H9 (cell line): ENCODE results near the gene ANKRD11. TPM values are rescaled to one million over a fixed set of nuclear protein-coding genes. Genes with fewer than 3 reads are reported as not detected.

Source experiments
- DNase-seq: peaks from one replicate; pipeline ENCODE4 v3.0.0-alpha.2; 2017
- H2AFZ ChIP-seq: one replicate; pipeline ENCODE4 v1.6.1; 2013; ENCODE audit warnings: mild to moderate bottlenecking, low read length, control low read depth, moderate library complexity
- H2AK5ac ChIP-seq: 2 replicates; pipeline ENCODE4 v1.6.1; 2013; ENCODE audit warnings: low read length, control low read depth, mixed read lengths; ENCODE audit not compliant: insufficient read length
- H2BK120ac ChIP-seq: one replicate; pipeline ENCODE4 v1.6.1; 2013; ENCODE audit warnings: low read depth, mild to moderate bottlenecking, low read length, control low read depth, inconsistent platforms; ENCODE audit not compliant: poor library complexity, severe bottlenecking
- H2BK12ac ChIP-seq: 2 replicates; pipeline ENCODE4 v1.6.1; 2013; ENCODE audit warnings: low read length, control low read depth, mixed read lengths, low read depth; ENCODE audit not compliant: insufficient read length
- H2BK15ac ChIP-seq: 2 replicates; pipeline ENCODE4 v1.6.1; 2013; ENCODE audit warnings: low read depth, low read length, control low read depth
- H2BK20ac ChIP-seq: one replicate; pipeline ENCODE4 v1.6.1; 2013; ENCODE audit warnings: low read depth, mild to moderate bottlenecking, low read length, control low read depth, inconsistent platforms; ENCODE audit not compliant: poor library complexity, severe bottlenecking
- H2BK5ac ChIP-seq: 2 replicates; pipeline ENCODE4 v1.6.1; 2013; ENCODE audit warnings: low read length, control low read depth, mixed read lengths; ENCODE audit not compliant: insufficient read length
- H3K14ac ChIP-seq: 2 replicates; pipeline ENCODE4 v1.6.1; 2013; ENCODE audit warnings: low read length, control low read depth; ENCODE audit not compliant: insufficient read depth
- H3K18ac ChIP-seq: 2 replicates; pipeline ENCODE4 v1.6.1; 2013; ENCODE audit warnings: low read depth, mild to moderate bottlenecking, mixed read lengths, low read length, control low read depth; ENCODE audit not compliant: insufficient read length
- H3K23ac ChIP-seq: 2 replicates; pipeline ENCODE4 v1.6.1; 2013; ENCODE audit warnings: low read length, control low read depth, mixed read lengths, low read depth; ENCODE audit not compliant: insufficient read length
- H3K23me2 ChIP-seq: 2 replicates; pipeline ENCODE4 v1.6.1; 2013; ENCODE audit warnings: low read depth, mild to moderate bottlenecking, mixed read lengths, low read length, control low read depth; ENCODE audit not compliant: insufficient read length, poor library complexity, severe bottlenecking
- H3K27ac ChIP-seq: 2 replicates; pipeline ENCODE4 v1.5.1; 2013; ENCODE audit warnings: low read length, control low read depth, mixed read lengths, low read depth; ENCODE audit not compliant: insufficient read length
- H3K27me3 ChIP-seq: 2 replicates; pipeline ENCODE4 v1.6.1; 2013; ENCODE audit warnings: low read length, control low read depth, inconsistent platforms; ENCODE audit not compliant: insufficient read depth
- H3K4ac ChIP-seq: 2 replicates; pipeline ENCODE4 v1.6.1; 2013; ENCODE audit warnings: low read depth, mild to moderate bottlenecking, control low read depth, inconsistent platforms, low read length, moderate library complexity
- H3K4me1 ChIP-seq: 2 replicates; pipeline ENCODE4 v1.6.1; 2013; ENCODE audit warnings: low read length, control low read depth, inconsistent platforms; ENCODE audit not compliant: insufficient read depth
- H3K4me2 ChIP-seq: 2 replicates; pipeline ENCODE4 v1.6.1; 2013; ENCODE audit warnings: low read length, control low read depth, mixed read lengths; ENCODE audit not compliant: insufficient read length, insufficient read depth
- H3K56ac ChIP-seq: 2 replicates; pipeline ENCODE4 v1.6.1; 2013; ENCODE audit warnings: low read depth, mild to moderate bottlenecking, mixed read lengths, low read length, control low read depth; ENCODE audit not compliant: insufficient read length
- H3K79me1 ChIP-seq: 2 replicates; pipeline ENCODE4 v1.6.1; 2013; ENCODE audit warnings: low read depth, mild to moderate bottlenecking, moderate library complexity, low read length, control low read depth, inconsistent platforms; ENCODE audit not compliant: insufficient read depth, poor library complexity, severe bottlenecking
- H3K79me2 ChIP-seq: 2 replicates; pipeline ENCODE4 v1.6.1; 2013; ENCODE audit warnings: low read length, control low read depth, inconsistent platforms; ENCODE audit not compliant: insufficient read depth
- H3K9ac ChIP-seq: 2 replicates; pipeline ENCODE4 v1.6.1; 2013; ENCODE audit warnings: low read length, control low read depth, mixed read lengths; ENCODE audit not compliant: insufficient read length; ENCODE audit errors: extremely low read depth
- H3K9me3 ChIP-seq: one replicate; pipeline ENCODE4 v1.6.1; 2013; ENCODE audit warnings: low read depth, low read length, inconsistent platforms; ENCODE audit not compliant: control insufficient read depth
- H3T11ph ChIP-seq: one replicate; pipeline ENCODE4 v1.6.1; 2013; ENCODE audit warnings: mild to moderate bottlenecking, low read length, control low read depth, inconsistent platforms
- H4K20me1 ChIP-seq: one replicate; pipeline ENCODE4 v1.6.1; 2013; ENCODE audit not compliant: control insufficient read depth, insufficient read length, insufficient read depth
- H4K5ac ChIP-seq: 2 replicates; pipeline ENCODE4 v1.6.1; 2013; ENCODE audit warnings: low read depth, mild to moderate bottlenecking, mixed read lengths, low read length, control low read depth; ENCODE audit not compliant: insufficient read length
- H4K8ac ChIP-seq: replicated peaks from 2 replicates; pipeline ENCODE4 v1.6.1; 2013; ENCODE audit warnings: low read length, control low read depth, mixed read lengths, low read depth; ENCODE audit not compliant: insufficient read length
- H4K91ac ChIP-seq: 2 replicates; pipeline ENCODE4 v1.6.1; 2013; ENCODE audit warnings: low read depth, mild to moderate bottlenecking, moderate library complexity, mixed read lengths, low read length, control low read depth; ENCODE audit not compliant: insufficient read length
- H3K27ac Mint-ChIP-seq, 3 experiments: 2 replicates in 2 of 3; 3 replicates in 1 of 3; pipeline ENCODE4 v1.8.0; 2020 to 2021; ENCODE audit warnings: mixed read lengths in 3 of 3, mild to moderate bottlenecking in 1 of 3, moderate library complexity in 1 of 3
- H3K27me3 Mint-ChIP-seq: 2 replicates; pipeline ENCODE4 v1.8.0; 2021; ENCODE audit warnings: low read depth, mild to moderate bottlenecking, moderate library complexity, mixed read lengths
- H3K36me3 Mint-ChIP-seq, 3 experiments: 2 replicates in 2 of 3; 3 replicates in 1 of 3; pipeline ENCODE4 v1.8.0; 2020 to 2021; ENCODE audit warnings: low read depth in 3 of 3, mixed read lengths in 3 of 3; ENCODE audit not compliant: insufficient read depth in 1 of 3
- H3K4me1 Mint-ChIP-seq, 2 experiments: 2 replicates each; pipeline ENCODE4 v1.8.0; 2020; ENCODE audit warnings: mixed read lengths in 2 of 2
- H3K4me3 Mint-ChIP-seq, 2 experiments: 2 replicates in 1 of 2; 3 replicates in 1 of 2; pipeline ENCODE4 v1.8.0; 2020 to 2021; ENCODE audit warnings: mild to moderate bottlenecking in 2 of 2, mixed read lengths in 2 of 2, moderate library complexity in 1 of 2
- H3K9me3 Mint-ChIP-seq, 2 experiments: 2 replicates in 1 of 2; 3 replicates in 1 of 2; pipeline ENCODE4 v1.8.0; 2020; ENCODE audit warnings: mild to moderate bottlenecking in 2 of 2, mixed read lengths in 2 of 2, moderate library complexity in 1 of 2
- WGBS: extraction: QIAGEN DNeasy Blood & Tissue Kit; methylation state at CpG from one replicate; pipeline ENCODE4 v1.1.7; 2013; ENCODE audit warnings: missing lambda C conversion rate, low lambda C conversion rate, mixed read lengths; ENCODE audit not compliant: insufficient read length; ENCODE audit errors: extremely low coverage; 5-methylcytosine and 5-hydroxymethylcytosine counted together
- total RNA-seq: library from RNA; stranded (reverse); gene quantifications from 2 replicates; pipeline ENCODE4 v1.2.1, GENCODE V29; 2021
- TF ChIP-seq, protein P1 (sequence below): fragments of 200-600 bp; sonication (generic); conservative IDR thresholded peaks from 3 replicates; pipeline ENCODE4 v1.8.0; 2021; ENCODE audit warnings: antibody characterized with exemption, mild to moderate bottlenecking

The ANKRD11 gene
- total RNA-seq, 1 experiment from 2014 or later: 181 TPM

DNA sequence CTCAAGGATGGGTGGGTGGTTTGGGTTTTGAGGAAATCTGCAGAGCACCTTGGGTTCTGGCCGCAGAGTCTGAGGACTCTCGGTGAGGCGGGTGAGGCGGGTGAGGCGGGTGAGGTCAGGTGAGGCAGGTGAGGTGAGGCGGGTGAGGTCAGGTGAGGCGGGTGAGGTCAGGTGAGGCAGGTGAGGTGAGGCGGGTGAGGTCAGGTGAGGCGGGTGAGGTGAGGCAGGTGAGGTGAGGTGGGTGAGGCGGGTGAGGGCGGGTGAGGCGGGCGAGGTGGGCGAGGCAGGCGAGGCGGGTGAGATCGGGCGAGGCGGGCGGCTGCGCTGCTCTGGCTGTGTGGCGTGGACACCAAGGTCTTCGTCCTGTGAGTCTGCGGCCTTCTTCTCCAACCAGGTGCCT, 46.0 kb upstream of the ANKRD11 start:
- Histone ChIP-seq H4K5ac (no peak overlapping the region), H2AK5ac (no peak overlapping the region), H2BK5ac (no peak overlapping the region), H3K23me2 (no peaks in the 10 kb centered on the region), H3K18ac (no peak overlapping the region), H3K9me3 (no peaks in the 10 kb centered on the region), H2BK12ac (no peak overlapping the region), H2BK120ac (no peak overlapping the region), H3K56ac (no peak overlapping the region), H4K91ac (no peak overlapping the region), H3T11ph (no peak overlapping the region), H4K20me1 (no peaks in the 10 kb centered on the region), H2BK20ac (no peak overlapping the region), H3K27me3 (no peaks in the 10 kb centered on the region), H3K14ac (no peak overlapping the region), H3K27ac (no peak overlapping the region), H2BK15ac (no peak overlapping the region), H3K4ac (no peak overlapping the region), H2AFZ (no peak overlapping the region), H3K23ac (no peak overlapping the region), H3K79me1 (no peaks in the 10 kb centered on the region), H4K8ac (no peak overlapping the region), H3K4me2 (no peak overlapping the region), H3K4me1 (no peaks in the 10 kb centered on the region), H3K79me2 (no peaks in the 10 kb centered on the region), H3K9ac (no peak overlapping the region)
- Mint-ChIP-seq H3K27ac (peak overlapping the region in 1 of 3 experiments; percentile 55; a peak in 1 of 7 replicates), H3K36me3 (peaks cover 30 to 73% (median 67%) of the 10 kb centered on the region in 3 experiments), H3K4me1 (no peaks in the 10 kb centered on the region), H3K4me3 (no peak overlapping the region), H3K27me3 (no peaks in the 10 kb centered on the region), H3K9me3 (no peaks in the 10 kb centered on the region)
- WGBS: no CpG with 5 or more reads among the region's 24 CpGs
- TF ChIP-seq, protein P1, sequence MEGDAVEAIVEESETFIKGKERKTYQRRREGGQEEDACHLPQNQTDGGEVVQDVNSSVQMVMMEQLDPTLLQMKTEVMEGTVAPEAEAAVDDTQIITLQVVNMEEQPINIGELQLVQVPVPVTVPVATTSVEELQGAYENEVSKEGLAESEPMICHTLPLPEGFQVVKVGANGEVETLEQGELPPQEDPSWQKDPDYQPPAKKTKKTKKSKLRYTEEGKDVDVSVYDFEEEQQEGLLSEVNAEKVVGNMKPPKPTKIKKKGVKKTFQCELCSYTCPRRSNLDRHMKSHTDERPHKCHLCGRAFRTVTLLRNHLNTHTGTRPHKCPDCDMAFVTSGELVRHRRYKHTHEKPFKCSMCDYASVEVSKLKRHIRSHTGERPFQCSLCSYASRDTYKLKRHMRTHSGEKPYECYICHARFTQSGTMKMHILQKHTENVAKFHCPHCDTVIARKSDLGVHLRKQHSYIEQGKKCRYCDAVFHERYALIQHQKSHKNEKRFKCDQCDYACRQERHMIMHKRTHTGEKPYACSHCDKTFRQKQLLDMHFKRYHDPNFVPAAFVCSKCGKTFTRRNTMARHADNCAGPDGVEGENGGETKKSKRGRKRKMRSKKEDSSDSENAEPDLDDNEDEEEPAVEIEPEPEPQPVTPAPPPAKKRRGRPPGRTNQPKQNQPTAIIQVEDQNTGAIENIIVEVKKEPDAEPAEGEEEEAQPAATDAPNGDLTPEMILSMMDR: no peak
- DNase-seq: no peak
